ENCODE measurements around the gene TMA7. TPM values are rescaled to one million over a fixed set of nuclear protein-coding genes. Genes with fewer than 3 reads are reported as not detected.

TMA7 gene
- polyA plus RNA-seq, 1 donor from 2014 or later: 1,747 TPM

- Histone ChIP-seq H3K4me2 (ENCODE audit: low read length) (no peak overlapping the region), H3K36me3 (ENCODE audit: insufficient read depth, low read length) (no peaks in the 10 kb centered on the region), H3K79me2 (replicated peaks; ENCODE audit: insufficient read depth, low read length) (peaks cover 58% of the 10 kb centered on the region), H3K4me3 (ENCODE audit: low read length) (no peak overlapping the region), H3K9me3 (ENCODE audit: low read length) (no peaks in the 10 kb centered on the region), H2AFZ (ENCODE audit: low read depth, low read length) (no peak overlapping the region), H3K9me2 (ENCODE audit: insufficient read depth, low read length) (no peaks in the 10 kb centered on the region), H3K27me3 (ENCODE audit: insufficient read depth, low read depth, low read length) (no peaks in the 10 kb centered on the region), H3K27ac (ENCODE audit: low read length) (no peak overlapping the region), H3F3A (ENCODE audit: insufficient read depth, low read length, poor library complexity, severe bottlenecking) (no peaks in the 10 kb centered on the region), H4K20me1 (ENCODE audit: insufficient read depth) (peaks cover 3% of the 10 kb centered on the region), H3K9ac (ENCODE audit: low read length) (no peak overlapping the region)
- TF ChIP-seq POLR2AphosphoS5 (IDR thresholded peaks at IDR 0.05): no peak
- TF ChIP-seq CTCF (IDR thresholded peaks at IDR 0.05; ENCODE audit: poor library complexity, severe bottlenecking): no peak
- TF ChIP-seq MXI1 (conservative IDR thresholded peaks at IDR 0.05; ENCODE audit: poor library complexity, severe bottlenecking): no peak
- TF ChIP-seq REST (IDR thresholded peaks at IDR 0.05; ENCODE audit: borderline replicate concordance): no peak
- TF ChIP-seq EZH2 (IDR thresholded peaks at IDR 0.05; ENCODE audit: borderline replicate concordance, insufficient read depth, low read length, poor library complexity, severe bottlenecking): no peak
- TF ChIP-seq EP300 (conservative IDR thresholded peaks at IDR 0.05; ENCODE audit: poor library complexity, severe bottlenecking): no peak
- TF ChIP-seq SMC3 (conservative IDR thresholded peaks at IDR 0.05; ENCODE audit: poor library complexity): no peak
- no peak for TF ChIP-seq TAF1 (IDR thresholded peaks at IDR 0.05; ENCODE audit: low read depth)
- no peak for TF ChIP-seq RAD21 (conservative IDR thresholded peaks at IDR 0.05)
Measured at GRCh38 chr3:48423241-48423882, 16.7 kb upstream of the TMA7 start.

GRCh38 chr3:48423883-48424695 is 16.0 kb upstream of the TMA7 start:
- peaks cover 3% of the 10 kb centered on the region for H4K20me1 ChIP-seq (ENCODE audit: insufficient read depth)
- peaks cover 66% of the 10 kb centered on the region for H3K79me2 ChIP-seq (replicated peaks; ENCODE audit: insufficient read depth, low read length)
- no peak overlapping the region for H3K4me3 ChIP-seq (ENCODE audit: low read length)
- no peaks in the 10 kb centered on the region for H3K36me3 ChIP-seq (ENCODE audit: insufficient read depth, low read length)
- no peak overlapping the region for H3K4me2 ChIP-seq (ENCODE audit: low read length)
- no peaks in the 10 kb centered on the region for H3K27me3 ChIP-seq (ENCODE audit: insufficient read depth, low read depth, low read length)
- H3K9me3 ChIP-seq (ENCODE audit: low read length): no peaks in the 10 kb centered on the region
- H3K27ac ChIP-seq (ENCODE audit: low read length): no peak overlapping the region
- no peak overlapping the region for H2AFZ ChIP-seq (ENCODE audit: low read depth, low read length)
- H3K9me2 ChIP-seq (ENCODE audit: insufficient read depth, low read length): no peaks in the 10 kb centered on the region
- TF ChIP-seq EP300 (conservative IDR thresholded peaks at IDR 0.05; ENCODE audit: poor library complexity, severe bottlenecking) (no peak), SMC3 (conservative IDR thresholded peaks at IDR 0.05; ENCODE audit: poor library complexity) (no peak), CTCF (IDR thresholded peaks at IDR 0.05; ENCODE audit: poor library complexity, severe bottlenecking) (no peak), REST (IDR thresholded peaks at IDR 0.05; ENCODE audit: borderline replicate concordance) (no peak)
- no peak overlapping the region for H3K9ac ChIP-seq (ENCODE audit: low read length)
- H3F3A ChIP-seq (ENCODE audit: insufficient read depth, low read length, poor library complexity, severe bottlenecking): no peaks in the 10 kb centered on the region

Data from neural cell (in vitro differentiated cells).